WTC11 (cell line): Measurements from ENCODE around the gene TRIM44. TPM values are rescaled to one million over a fixed set of nuclear protein-coding genes. Genes with fewer than 3 reads are reported as not detected.

ENCODE experiments used
- ATAC-seq: fragments of 200-7000 bp; cut with Tn5 transposase; 2 replicates; pipeline ENCODE4 v1.10.0; 2021; ENCODE audit warnings: mild to moderate bottlenecking, moderate library complexity
- CTCF ChIA-PET: fragments of 300-600 bp; sonication (Branson Sonifier 250); formaldehyde crosslinking; loops from one replicate; lab custom pipeline; 2021; ENCODE audit warnings: antibody characterized with exemption; lab: Charles Lee
- POLR2A ChIA-PET: fragments of 350-600 bp; sonication (Branson Sonifier 250); formaldehyde crosslinking; loops from one replicate; lab custom pipeline; 2021; ENCODE audit warnings: antibody characterized with exemption; lab: Charles Lee
- DNase-seq: peaks from one replicate; pipeline ENCODE4 v3.0.0; 2021; ENCODE audit warnings: low spot score
- H3K27ac Mint-ChIP-seq: 2 replicates; pipeline ENCODE4 v1.8.0; 2021; ENCODE audit warnings: mixed read lengths
- H3K27me3 Mint-ChIP-seq: 2 replicates; pipeline ENCODE4 v1.8.0; 2021; ENCODE audit warnings: low read depth, mild to moderate bottlenecking, moderate library complexity, mixed read lengths
- H3K36me3 Mint-ChIP-seq: 2 replicates; pipeline ENCODE4 v1.8.0; 2021; ENCODE audit warnings: mixed read lengths
- H3K4me1 Mint-ChIP-seq: 2 replicates; pipeline ENCODE4 v1.8.0; 2022; ENCODE audit warnings: mixed read lengths
- H3K4me3 Mint-ChIP-seq: 2 replicates; pipeline ENCODE4 v1.8.0; 2021; ENCODE audit warnings: mild to moderate bottlenecking, moderate library complexity, mixed read lengths
- H3K9me3 Mint-ChIP-seq: 2 replicates; pipeline ENCODE4 v1.8.0; 2021; ENCODE audit warnings: mixed read lengths
- ELF4 ChIP-seq: sonication (generic); formaldehyde crosslinking; IDR thresholded peaks from 2 replicates; pipeline ENCODE4 v1.8.1; 2022; ENCODE audit warnings: low read depth, mild to moderate bottlenecking, moderate library complexity, missing genetic modification reagents
- JAZF1 ChIP-seq: fragments of 250-450 bp; sonication (Bioruptor Pico); IDR thresholded peaks from 2 replicates; pipeline ENCODE4 v1.9.0; 2021; ENCODE audit warnings: moderate library complexity, mild to moderate bottlenecking, inconsistent platforms
- NFYB ChIP-seq: sonication (generic); formaldehyde crosslinking; conservative IDR thresholded peaks from 2 replicates; pipeline ENCODE4 v1.8.0; 2022; ENCODE audit warnings: low read depth, missing genetic modification reagents
- SP1 ChIP-seq: sonication (generic); formaldehyde crosslinking; conservative IDR thresholded peaks from 2 replicates; pipeline ENCODE4 v1.8.1; 2022; ENCODE audit warnings: missing genetic modification reagents
- TEAD4 ChIP-seq: sonication (generic); formaldehyde crosslinking; IDR thresholded peaks from 2 replicates; pipeline ENCODE4 v1.8.0; 2022; ENCODE audit warnings: mild to moderate bottlenecking, missing genetic modification reagents
- total RNA-seq: library from RNA; stranded (reverse); gene quantifications from 3 replicates; pipeline ENCODE4 v1.2.3, GENCODE V29; 2021
- TF ChIP-seq, protein P1 (sequence below): sonication (generic); formaldehyde crosslinking; IDR thresholded peaks from 2 replicates; pipeline ENCODE4 v1.8.0; 2023; ENCODE audit warnings: mild to moderate bottlenecking, missing genetic modification reagents
- TF ChIP-seq, protein P2 (sequence below): sonication (generic); formaldehyde crosslinking; IDR thresholded peaks from 2 replicates; pipeline ENCODE4 v1.8.1; 2023; ENCODE audit warnings: mild to moderate bottlenecking, missing genetic modification reagents, borderline replicate concordance
- TF ChIP-seq, protein P3 (sequence below): fragments of 250-450 bp; sonication (Bioruptor Pico); IDR thresholded peaks from 2 replicates; pipeline ENCODE4 v1.9.0; 2021; ENCODE audit warnings: mild to moderate bottlenecking, borderline replicate concordance
- TF ChIP-seq, protein P4 (sequence below): sonication (generic); formaldehyde crosslinking; IDR thresholded peaks from 2 replicates; pipeline ENCODE4 v1.8.1; 2023; ENCODE audit warnings: mild to moderate bottlenecking, missing genetic modification reagents, moderate library complexity
- TF ChIP-seq, protein P5 (sequence below): sonication (generic); formaldehyde crosslinking; IDR thresholded peaks from 2 replicates; pipeline ENCODE4 v1.8.1; 2022; ENCODE audit warnings: missing genetic modification reagents, borderline replicate concordance

The TRIM44 gene
- total RNA-seq, 1 experiment from 2014 or later: 27.4 TPM

DNA sequence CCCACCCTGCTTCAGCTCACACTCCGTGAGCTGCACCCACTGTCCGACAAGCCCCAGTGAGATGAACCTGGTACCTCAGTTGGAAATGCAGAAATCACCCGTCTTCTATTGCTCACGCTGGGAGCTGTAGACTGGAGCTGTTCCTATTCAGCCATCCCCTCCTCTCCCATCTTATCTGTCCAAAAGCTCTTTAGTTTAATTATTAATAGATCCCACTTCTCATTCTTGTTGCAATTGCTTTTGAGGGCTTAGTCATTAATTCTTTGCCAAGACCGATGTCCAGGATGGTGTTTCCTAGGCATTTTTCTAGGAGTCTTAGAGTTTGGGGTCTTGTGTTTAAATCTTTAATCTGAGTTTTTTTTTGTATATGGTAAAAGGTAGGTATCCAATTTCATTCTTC, 116.8 kb downstream of the TRIM44 start:
- TF ChIP-seq, protein P1, sequence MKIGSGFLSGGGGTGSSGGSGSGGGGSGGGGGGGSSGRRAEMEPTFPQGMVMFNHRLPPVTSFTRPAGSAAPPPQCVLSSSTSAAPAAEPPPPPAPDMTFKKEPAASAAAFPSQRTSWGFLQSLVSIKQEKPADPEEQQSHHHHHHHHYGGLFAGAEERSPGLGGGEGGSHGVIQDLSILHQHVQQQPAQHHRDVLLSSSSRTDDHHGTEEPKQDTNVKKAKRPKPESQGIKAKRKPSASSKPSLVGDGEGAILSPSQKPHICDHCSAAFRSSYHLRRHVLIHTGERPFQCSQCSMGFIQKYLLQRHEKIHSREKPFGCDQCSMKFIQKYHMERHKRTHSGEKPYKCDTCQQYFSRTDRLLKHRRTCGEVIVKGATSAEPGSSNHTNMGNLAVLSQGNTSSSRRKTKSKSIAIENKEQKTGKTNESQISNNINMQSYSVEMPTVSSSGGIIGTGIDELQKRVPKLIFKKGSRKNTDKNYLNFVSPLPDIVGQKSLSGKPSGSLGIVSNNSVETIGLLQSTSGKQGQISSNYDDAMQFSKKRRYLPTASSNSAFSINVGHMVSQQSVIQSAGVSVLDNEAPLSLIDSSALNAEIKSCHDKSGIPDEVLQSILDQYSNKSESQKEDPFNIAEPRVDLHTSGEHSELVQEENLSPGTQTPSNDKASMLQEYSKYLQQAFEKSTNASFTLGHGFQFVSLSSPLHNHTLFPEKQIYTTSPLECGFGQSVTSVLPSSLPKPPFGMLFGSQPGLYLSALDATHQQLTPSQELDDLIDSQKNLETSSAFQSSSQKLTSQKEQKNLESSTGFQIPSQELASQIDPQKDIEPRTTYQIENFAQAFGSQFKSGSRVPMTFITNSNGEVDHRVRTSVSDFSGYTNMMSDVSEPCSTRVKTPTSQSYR: no peak
- TF ChIP-seq, protein P2, sequence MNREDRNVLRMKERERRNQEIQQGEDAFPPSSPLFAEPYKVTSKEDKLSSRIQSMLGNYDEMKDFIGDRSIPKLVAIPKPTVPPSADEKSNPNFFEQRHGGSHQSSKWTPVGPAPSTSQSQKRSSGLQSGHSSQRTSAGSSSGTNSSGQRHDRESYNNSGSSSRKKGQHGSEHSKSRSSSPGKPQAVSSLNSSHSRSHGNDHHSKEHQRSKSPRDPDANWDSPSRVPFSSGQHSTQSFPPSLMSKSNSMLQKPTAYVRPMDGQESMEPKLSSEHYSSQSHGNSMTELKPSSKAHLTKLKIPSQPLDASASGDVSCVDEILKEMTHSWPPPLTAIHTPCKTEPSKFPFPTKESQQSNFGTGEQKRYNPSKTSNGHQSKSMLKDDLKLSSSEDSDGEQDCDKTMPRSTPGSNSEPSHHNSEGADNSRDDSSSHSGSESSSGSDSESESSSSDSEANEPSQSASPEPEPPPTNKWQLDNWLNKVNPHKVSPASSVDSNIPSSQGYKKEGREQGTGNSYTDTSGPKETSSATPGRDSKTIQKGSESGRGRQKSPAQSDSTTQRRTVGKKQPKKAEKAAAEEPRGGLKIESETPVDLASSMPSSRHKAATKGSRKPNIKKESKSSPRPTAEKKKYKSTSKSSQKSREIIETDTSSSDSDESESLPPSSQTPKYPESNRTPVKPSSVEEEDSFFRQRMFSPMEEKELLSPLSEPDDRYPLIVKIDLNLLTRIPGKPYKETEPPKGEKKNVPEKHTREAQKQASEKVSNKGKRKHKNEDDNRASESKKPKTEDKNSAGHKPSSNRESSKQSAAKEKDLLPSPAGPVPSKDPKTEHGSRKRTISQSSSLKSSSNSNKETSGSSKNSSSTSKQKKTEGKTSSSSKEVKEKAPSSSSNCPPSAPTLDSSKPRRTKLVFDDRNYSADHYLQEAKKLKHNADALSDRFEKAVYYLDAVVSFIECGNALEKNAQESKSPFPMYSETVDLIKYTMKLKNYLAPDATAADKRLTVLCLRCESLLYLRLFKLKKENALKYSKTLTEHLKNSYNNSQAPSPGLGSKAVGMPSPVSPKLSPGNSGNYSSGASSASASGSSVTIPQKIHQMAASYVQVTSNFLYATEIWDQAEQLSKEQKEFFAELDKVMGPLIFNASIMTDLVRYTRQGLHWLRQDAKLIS: no peak
- TF ChIP-seq ELF4: no peak
- TF ChIP-seq, protein P3, sequence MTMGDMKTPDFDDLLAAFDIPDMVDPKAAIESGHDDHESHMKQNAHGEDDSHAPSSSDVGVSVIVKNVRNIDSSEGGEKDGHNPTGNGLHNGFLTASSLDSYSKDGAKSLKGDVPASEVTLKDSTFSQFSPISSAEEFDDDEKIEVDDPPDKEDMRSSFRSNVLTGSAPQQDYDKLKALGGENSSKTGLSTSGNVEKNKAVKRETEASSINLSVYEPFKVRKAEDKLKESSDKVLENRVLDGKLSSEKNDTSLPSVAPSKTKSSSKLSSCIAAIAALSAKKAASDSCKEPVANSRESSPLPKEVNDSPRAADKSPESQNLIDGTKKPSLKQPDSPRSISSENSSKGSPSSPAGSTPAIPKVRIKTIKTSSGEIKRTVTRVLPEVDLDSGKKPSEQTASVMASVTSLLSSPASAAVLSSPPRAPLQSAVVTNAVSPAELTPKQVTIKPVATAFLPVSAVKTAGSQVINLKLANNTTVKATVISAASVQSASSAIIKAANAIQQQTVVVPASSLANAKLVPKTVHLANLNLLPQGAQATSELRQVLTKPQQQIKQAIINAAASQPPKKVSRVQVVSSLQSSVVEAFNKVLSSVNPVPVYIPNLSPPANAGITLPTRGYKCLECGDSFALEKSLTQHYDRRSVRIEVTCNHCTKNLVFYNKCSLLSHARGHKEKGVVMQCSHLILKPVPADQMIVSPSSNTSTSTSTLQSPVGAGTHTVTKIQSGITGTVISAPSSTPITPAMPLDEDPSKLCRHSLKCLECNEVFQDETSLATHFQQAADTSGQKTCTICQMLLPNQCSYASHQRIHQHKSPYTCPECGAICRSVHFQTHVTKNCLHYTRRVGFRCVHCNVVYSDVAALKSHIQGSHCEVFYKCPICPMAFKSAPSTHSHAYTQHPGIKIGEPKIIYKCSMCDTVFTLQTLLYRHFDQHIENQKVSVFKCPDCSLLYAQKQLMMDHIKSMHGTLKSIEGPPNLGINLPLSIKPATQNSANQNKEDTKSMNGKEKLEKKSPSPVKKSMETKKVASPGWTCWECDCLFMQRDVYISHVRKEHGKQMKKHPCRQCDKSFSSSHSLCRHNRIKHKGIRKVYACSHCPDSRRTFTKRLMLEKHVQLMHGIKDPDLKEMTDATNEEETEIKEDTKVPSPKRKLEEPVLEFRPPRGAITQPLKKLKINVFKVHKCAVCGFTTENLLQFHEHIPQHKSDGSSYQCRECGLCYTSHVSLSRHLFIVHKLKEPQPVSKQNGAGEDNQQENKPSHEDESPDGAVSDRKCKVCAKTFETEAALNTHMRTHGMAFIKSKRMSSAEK: no peak
- TF ChIP-seq, protein P4, sequence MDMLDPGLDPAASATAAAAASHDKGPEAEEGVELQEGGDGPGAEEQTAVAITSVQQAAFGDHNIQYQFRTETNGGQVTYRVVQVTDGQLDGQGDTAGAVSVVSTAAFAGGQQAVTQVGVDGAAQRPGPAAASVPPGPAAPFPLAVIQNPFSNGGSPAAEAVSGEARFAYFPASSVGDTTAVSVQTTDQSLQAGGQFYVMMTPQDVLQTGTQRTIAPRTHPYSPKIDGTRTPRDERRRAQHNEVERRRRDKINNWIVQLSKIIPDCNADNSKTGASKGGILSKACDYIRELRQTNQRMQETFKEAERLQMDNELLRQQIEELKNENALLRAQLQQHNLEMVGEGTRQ (CRISPR knock-in tag): no peak
- TF ChIP-seq SP1 (CRISPR knock-in tag): no peak
- TF ChIP-seq, protein P5, sequence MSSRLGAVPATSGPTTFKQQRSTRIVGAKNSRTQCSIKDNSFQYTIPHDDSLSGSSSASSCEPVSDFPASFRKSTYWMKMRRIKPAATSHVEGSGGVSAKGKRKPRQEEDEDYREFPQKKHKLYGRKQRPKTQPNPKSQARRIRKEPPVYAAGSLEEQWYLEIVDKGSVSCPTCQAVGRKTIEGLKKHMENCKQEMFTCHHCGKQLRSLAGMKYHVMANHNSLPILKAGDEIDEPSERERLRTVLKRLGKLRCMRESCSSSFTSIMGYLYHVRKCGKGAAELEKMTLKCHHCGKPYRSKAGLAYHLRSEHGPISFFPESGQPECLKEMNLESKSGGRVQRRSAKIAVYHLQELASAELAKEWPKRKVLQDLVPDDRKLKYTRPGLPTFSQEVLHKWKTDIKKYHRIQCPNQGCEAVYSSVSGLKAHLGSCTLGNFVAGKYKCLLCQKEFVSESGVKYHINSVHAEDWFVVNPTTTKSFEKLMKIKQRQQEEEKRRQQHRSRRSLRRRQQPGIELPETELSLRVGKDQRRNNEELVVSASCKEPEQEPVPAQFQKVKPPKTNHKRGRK (CRISPR knock-in tag): no peak
- TF ChIP-seq NFYB: no peak
- no peak for TF ChIP-seq JAZF1
- TF ChIP-seq TEAD4 (CRISPR knock-in tag): no peak
- Mint-ChIP-seq H3K4me1 (peaks cover 7% of the 10 kb centered on the region), H3K27ac (no peak overlapping the region), H3K4me3 (no peak overlapping the region), H3K9me3 (peaks cover 17% of the 10 kb centered on the region), H3K36me3 (peaks cover 10% of the 10 kb centered on the region), H3K27me3 (no peaks in the 10 kb centered on the region; the same call in 1 of the 2 replicates)
- DNase-seq: no peak
- no peak for ATAC-seq
- POLR2A ChIA-PET: no interaction called here
- CTCF ChIA-PET: interaction anchor here (0.7 to 5.1 kb wide), 2 partner anchors 43 to 699 kb away, joined by 3 to 26 read pairs; no protein-coding TSS in a partner anchor
